ENCODE results near the gene TBX19.

TBX19 gene

DNA sequence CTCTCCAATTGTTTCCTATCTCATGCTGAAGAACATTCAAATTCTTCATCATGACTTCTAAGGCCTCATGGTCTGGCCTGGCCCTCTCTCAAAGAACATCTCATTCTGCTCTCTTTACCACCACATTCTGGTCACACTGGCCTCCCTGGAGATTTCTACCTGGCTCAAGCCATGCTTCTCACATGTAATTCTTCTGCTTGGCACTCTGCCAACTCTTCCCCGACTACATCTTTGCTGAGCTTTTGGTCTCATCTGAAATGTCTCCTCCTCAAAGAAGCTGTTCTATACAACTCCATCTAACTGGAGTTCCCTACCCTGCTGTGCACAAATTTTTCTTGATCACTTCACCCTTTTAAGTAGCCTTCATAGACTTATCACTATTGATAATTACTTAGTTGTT lies 1.4 kb upstream of the TBX19 start:
- no peak for DNase-seq (ENCODE audit: extremely low spot score, insufficient read length, low read depth)
- FAIRE-seq = no peak

DNA sequence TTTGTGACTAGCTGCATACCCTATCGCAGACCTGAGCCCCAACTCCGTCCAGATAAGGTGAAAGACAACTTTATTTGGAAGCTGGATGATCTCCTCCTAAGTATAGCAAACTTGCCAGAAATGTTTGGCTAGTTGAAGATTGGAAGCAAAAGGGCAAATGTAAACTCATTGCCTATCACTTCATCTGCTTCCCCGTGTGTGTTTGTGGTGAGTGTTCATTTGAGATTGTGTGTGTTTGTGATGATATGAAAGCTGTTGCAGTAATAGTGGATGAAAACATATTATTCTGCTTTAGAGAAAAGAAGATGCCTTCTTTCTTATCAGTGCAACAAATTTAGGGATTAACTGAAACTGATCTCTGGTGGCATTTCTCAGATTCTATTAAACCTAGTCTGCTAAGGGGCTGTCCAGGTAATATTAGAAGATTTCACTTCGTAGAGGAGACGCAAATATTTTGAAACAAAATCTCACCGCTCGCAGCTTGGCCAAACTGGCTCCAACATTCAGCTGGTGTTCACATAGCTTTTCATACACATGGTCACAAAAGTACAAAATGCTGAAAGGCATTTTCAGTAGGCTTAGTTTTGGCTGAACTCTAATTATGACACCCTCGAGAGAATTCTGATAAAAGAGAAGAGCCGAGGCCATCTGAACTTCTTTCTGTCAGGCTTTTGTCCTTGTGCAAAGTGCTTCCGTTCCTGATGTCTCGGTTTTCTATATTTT lies 1.1 kb downstream of the TBX19 start:
- DNase-seq (ENCODE audit: extremely low spot score, insufficient read length, low read depth) (no peak), FAIRE-seq (no peak)

DNA sequence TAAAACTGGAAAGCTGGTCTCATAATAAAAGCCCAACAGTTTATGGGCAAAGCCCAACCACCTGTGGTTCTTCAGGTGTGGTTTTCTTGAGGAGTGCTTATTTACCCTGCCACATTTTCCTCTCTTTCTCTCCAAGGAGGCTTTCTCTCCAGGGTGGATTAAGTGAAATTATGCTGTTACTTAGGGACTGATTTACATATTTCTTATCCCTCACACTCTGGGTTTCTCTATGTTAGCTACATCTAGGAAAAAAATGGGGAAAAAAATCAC lies 4.8 kb downstream of the TBX19 start:
- DNase-seq (ENCODE audit: extremely low spot score, insufficient read length, low read depth) (no peak), FAIRE-seq (no peak)

DNA sequence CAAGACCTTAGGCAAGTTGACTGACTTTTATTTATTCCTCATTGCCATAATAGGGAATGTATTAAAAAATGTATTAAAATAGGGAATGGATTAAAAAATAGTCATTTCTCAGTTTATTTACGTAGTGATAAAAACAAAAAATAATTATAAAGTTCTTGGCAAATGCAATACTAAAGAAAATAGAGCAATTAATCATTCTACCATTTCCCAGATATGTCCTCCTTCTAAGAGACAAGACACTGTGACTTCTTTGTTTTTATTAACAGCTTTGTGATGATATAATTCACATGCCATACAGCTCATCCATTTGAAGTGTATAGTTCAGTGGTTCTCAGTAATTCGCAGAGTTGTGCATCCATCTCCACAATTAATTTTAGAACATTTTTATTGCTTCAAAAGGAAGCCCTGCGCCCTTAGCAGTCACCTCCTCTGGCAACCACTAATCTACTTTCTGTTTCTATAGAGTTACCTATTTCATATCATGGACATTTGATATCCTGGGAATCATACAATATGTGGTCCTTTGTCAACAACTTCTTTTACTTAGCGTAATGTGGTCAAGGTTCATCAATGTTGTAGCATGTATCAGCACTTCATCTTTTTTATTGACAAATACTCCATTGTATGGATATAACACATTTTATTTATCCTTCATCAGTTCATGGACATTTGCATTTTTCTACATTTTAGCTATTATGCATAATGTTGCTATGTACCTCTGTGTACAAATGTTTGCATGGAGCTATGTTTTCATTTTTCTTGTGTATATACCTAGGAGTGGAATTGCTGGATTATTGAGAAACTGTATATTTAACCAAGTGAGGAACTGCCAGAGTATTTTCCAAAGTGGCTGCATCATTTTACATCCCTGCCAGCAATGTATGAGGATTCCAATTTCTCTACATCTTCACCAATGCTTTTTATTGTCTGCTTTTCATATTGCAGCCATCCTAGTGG lies 5.6 kb downstream of the TBX19 start:
- no peak for FAIRE-seq
- DNase-seq (ENCODE audit: extremely low spot score, insufficient read length, low read depth) = no peak

DNA sequence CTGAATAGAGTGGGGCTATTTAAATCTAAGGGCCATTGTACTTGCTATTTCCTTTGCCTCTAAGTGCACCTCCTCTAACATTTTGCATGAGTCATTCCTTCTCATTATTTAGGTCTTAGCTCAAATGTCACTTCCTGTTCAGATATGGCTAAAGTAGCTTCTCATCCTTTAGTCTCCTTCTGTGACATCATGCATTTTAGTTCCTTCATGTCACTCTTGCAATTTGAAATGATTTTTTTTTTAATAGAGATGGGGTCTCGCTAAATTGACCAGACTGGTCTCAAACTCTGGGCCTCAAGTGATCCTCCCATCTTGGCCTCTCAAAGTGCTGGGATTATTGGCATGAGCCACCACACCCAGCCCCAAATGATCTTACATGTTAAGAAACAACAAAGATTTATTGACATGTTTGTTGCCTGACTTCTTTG lies 6.6 kb downstream of the TBX19 start:
- no peak for DNase-seq (ENCODE audit: extremely low spot score, insufficient read length, low read depth)

DNA sequence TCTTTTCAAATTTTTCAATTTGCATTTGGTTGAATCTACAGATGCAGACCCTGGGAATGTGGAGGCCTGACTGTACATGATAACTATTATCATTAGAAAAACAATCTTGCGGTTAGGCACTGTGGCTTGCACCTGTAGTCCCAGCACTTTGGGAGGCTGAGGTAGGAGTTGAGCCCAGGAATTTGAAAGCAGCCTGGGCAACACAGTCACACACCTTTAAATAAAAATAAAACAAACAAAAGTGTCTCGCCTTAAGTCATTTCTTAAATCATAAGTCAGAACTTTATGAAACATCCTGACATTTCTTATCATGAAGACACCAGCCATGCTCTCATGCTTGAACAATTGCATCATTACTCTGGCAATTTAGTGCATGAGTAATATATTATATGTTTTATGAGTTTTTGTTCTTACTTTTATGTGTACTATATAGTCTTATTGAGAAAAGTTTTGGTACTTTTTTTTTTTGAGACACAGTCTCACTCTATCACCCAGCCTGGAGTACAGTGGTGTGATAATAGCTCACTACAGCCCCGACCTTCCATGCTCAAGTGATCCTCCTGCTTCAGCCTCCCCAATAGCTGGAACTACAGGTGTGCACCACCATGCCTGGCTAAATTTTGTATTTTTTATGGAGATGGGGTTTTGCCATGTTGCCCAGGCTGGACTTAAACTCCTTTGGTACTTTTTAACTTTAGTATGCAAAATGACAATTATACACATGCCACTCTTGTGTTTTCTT lies 7.8 kb downstream of the TBX19 start:
- FAIRE-seq = no peak
- DNase-seq (ENCODE audit: extremely low spot score, insufficient read length, low read depth) = no peak

More for the DNA sequence above, 6.6 kb downstream of the TBX19 start:
- FAIRE-seq = no peak

- DNase-seq (ENCODE audit: extremely low spot score, insufficient read length, low read depth) = no peak
- no peak for FAIRE-seq
Observed at GRCh38 chr1:168291222-168291837, 10.7 kb downstream of the TBX19 start.

DNA sequence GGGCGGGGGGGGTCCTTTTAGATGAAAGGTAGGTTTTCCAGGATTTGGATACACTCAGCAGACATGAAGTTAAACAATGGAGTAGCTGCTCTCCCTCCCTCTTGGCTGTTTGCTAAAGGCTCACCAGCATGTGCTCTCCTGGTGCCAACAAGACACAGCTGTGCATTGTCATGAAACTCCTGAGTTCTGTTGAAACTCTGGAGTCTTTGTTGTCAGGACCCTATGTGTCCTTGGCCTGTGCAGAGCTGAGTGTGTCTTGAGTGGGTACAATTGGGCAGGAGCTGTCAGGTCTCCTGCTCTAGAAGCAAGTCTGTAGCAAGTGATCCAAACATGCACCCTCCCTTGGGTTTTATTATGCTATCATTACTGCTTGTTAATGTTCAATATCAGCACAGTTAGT lies 12.7 kb downstream of the TBX19 start:
- DNase-seq (ENCODE audit: extremely low spot score, insufficient read length, low read depth) = no peak
- FAIRE-seq = no peak

GRCh38 chr1:168295411-168296114 lies 14.9 kb downstream of the TBX19 start:
- FAIRE-seq (no peak), DNase-seq (ENCODE audit: extremely low spot score, insufficient read length, low read depth) (no peak)

GRCh38 chr1:168297019-168297730 lies 16.5 kb downstream of the TBX19 start:
- DNase-seq (ENCODE audit: extremely low spot score, insufficient read length, low read depth) (no peak), FAIRE-seq (no peak)

DNA sequence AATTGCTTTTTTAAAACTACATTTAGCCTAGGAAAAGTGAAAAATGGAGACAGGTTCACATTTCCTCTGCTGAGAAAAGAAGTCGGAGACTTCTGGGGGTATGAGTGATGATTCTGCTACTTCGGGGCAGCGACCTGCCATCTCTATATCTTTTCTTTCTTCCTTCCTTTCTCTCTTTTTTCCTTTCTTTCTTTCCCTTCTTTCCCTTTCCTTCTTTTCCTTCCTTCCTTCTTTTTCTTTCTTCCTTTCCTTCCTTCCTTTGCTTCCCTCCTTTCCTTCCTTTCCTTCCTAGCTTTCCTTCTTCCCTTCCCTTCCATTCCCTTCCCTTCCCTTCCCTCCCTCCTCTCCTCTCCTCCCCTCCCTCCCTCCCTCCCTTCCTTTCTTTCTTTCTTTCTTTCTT lies 17.8 kb downstream of the TBX19 start:
- no peak for FAIRE-seq
- no peak for DNase-seq (ENCODE audit: extremely low spot score, insufficient read length, low read depth)

DNA sequence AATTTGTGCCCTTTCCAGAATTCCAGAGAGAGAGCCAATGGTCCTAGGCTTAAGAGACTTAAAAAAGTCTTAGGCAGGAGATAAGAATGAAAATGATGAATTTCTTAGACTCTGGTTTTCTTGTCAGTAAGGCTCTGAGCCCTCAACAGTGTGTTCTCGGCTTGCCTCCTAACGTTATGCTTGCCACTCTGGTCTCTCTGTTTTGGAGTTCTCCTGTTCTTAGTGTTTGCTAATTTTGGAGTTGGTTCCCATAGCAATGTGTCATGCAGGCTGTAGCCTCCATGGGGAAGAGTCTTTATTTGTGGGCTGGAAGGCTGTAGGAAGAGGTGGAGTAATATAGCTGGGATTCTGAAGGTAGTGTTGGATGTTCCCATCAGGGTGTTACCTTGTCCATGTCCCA lies 19.9 kb downstream of the TBX19 start:
- FAIRE-seq (no peak), DNase-seq (ENCODE audit: extremely low spot score, insufficient read length, low read depth) (no peak)

DNA sequence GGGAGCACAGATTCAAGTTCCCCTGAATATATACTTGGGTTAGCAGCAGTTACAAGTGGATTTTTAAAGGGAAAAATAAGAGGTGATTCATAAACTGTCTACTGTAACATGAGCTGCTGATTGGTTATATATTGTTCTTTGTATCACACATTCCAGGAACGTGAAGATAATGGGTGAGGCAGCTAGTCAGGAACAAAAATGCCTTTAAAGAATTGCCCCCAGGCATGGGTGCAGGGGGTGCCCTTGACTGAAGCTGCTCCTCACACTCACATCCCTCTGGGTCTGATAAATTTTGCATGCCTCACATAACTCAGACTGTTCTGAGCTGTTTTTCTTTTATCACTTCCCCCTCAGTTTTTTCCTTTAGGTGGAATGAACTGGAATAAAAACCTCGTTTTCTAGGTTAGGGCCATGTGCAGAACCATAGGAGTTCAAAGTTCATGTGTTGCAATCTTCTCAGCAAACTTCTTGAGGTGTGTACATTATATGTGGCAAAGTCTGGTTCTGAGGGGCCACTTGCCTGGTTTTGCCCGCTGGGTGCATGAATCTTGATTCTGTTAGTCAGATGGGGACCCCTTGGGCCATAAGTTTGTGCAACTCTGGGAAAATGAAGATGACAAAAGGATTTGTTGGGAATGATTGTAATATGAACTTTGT lies 21.1 kb downstream of the TBX19 start:
- FAIRE-seq = no peak
- DNase-seq (ENCODE audit: extremely low spot score, insufficient read length, low read depth) = no peak

DNA sequence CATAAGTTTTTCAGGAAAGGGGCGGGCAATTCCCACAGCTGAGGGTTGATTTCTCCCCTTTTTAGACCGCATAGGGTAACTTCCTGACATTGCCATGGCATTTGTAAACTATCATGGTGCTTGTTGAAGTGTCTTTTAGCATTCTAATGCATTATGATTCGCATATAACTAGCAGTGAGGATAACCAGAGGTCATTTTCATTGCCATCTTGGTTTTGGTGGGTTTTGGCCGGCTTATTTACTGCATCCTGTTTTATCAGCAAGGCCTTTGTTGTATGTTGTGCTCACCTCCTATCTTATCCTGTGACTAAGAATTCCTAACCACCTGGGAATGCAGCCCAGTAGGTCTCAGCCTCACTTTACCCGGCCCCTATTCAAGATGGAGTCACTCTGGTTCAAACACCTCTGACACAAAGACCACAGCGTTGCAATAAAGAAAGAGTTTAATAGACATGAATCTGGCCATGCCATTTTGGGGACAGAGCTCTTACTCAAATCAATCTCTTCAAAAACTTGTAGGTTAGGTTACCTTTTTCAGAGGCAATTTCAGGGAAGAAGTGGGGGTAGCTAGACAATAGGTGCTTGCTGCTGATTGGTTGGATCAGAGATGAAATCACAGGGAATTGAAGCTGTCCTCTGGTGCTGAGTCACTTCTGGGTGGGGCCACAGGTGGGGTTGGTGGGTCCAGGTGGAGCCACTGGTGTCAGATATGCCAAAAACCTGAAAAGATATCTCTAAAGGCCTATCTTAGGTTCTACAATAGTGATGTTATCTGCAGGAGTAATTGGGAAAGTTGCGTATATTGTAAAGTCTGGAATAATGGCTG lies 23.3 kb downstream of the TBX19 start:
- FAIRE-seq = no peak
- no peak for DNase-seq (ENCODE audit: extremely low spot score, insufficient read length, low read depth)

GRCh38 chr1:168304865-168305264 lies 24.2 kb downstream of the TBX19 start:
- FAIRE-seq (no peak), DNase-seq (ENCODE audit: extremely low spot score, insufficient read length, low read depth) (no peak)

DNA sequence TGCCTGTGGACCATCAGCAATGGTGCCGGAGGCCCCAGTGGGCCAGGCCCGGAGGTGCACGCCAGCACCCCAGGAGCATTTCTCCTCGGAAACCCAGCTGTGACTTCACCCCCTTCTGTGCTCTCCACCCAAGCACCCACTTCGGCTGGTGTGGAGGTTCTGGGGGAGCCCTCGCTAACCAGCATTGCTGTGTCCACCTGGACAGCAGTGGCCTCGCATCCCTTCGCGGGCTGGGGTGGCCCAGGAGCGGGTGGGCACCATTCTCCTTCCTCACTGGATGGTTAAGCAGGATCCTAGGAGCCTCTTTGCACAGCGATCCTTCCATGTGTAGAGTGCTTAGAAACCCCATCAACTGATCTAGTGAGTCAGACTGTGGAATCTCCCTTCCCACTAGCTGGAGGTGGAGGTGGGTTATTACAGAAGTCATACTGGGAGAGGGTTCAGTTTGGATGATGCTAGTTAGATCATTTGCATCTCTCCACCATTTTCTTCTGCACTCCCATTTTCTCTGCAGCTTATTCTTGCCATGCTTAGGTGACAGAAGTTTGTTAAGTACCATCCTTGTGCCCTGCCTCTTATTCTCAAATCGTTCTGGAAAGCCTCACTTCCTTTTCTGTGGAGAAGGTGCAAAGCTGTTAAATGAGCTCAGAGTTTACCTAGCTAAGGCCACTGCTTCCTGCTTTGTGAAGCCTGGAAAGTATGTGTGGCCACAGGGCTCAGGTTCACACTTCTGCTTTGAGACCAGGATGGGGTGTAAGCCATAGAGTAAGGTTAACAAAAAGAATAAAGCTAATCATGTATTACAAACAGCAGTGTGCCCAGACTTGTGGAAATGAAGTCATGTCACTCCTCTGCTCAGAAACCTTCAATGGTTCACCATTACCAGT lies 32.3 kb downstream of the TBX19 start:
- DNase-seq (ENCODE audit: extremely low spot score, insufficient read length, low read depth) (peak; percentile 9), FAIRE-seq (no peak)

DNA sequence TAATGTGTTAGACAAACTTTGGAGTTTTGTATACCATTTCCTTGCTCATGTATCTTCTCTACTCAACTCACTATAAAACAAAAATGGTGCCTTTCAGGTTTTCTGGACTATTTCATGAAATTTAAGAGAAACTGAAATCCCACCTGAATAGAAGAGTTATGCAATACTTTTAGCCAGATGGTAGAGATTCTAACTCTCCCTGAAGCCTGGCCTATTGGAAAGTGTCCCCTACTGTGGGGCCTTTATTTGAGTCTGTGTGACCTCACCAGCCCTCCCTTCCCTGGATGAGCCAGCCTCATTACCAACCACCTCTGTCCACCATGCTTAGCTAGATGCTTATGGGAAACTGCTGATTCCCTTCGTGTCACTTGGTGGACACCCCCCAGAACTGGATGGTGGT lies 35.5 kb downstream of the TBX19 start:
- no peak for FAIRE-seq
- no peak for DNase-seq (ENCODE audit: extremely low spot score, insufficient read length, low read depth)

Data from GM18507 (cell line).